Duodenal mucosa (tissue), 2 donors: ENCODE results near the gene TTC28.

Source experiments
- H3K27ac ChIP-seq: one replicate; pipeline ENCODE4 v1.7.0; 2013; ENCODE audit warnings: low read depth, low read length
- H3K27me3 ChIP-seq, 2 donors: one replicate each; pipeline ENCODE4 v1.7.0; 2013; ENCODE audit warnings: low read length in 2 of 2, control low read depth in 1 of 2; ENCODE audit not compliant: insufficient read depth in 2 of 2, control insufficient read depth in 1 of 2
- H3K36me3 ChIP-seq, 2 donors: one replicate each; pipeline ENCODE4 v1.7.0; 2013; ENCODE audit warnings: low read length in 2 of 2, control low read depth in 1 of 2; ENCODE audit not compliant: insufficient read depth in 2 of 2, control insufficient read depth in 1 of 2
- H3K4me1 ChIP-seq, 2 donors: one replicate each; pipeline ENCODE4 v1.7.0; 2013; ENCODE audit warnings: low read length in 2 of 2, control low read depth in 1 of 2; ENCODE audit not compliant: insufficient read depth in 2 of 2, control insufficient read depth in 1 of 2
- H3K4me3 ChIP-seq, 2 donors: one replicate each; pipeline ENCODE4 v1.7.0; 2013; ENCODE audit warnings: low read length in 2 of 2, low read depth in 1 of 2
- H3K9ac ChIP-seq, 2 donors: one replicate each; pipeline ENCODE4 v1.7.0; 2013; ENCODE audit warnings: low read length in 2 of 2, low read depth in 1 of 2
- H3K9me3 ChIP-seq, 2 donors: one replicate each; pipeline ENCODE4 v1.7.0; 2013; ENCODE audit warnings: low read length in 2 of 2, control low read depth in 1 of 2; ENCODE audit not compliant: control insufficient read depth in 1 of 2

Gene TTC28

GRCh38 chr22:27993774-27994350 lies 685.8 kb downstream of the TTC28 start:
- H3K27ac ChIP-seq, result no peak overlapping the region
- no peak overlapping the region for H3K9ac ChIP-seq
- H3K36me3 ChIP-seq, result peaks cover 3 to 25% of the 10 kb centered on the region in 2 donors
- H3K9me3 ChIP-seq, result no peaks in the 10 kb centered on the region
- no peaks in the 10 kb centered on the region for H3K27me3 ChIP-seq
- H3K4me1 ChIP-seq, result no peaks in the 10 kb centered on the region
- H3K4me3 ChIP-seq, result no peak overlapping the region

- Histone ChIP-seq H3K4me3 (no peak overlapping the region), H3K27me3 (no peaks in the 10 kb centered on the region), H3K4me1 (no peaks in the 10 kb centered on the region), H3K36me3 (peaks cover 3 to 19% of the 10 kb centered on the region in 2 donors), H3K9ac (no peak overlapping the region), H3K27ac (no peak overlapping the region), H3K9me3 (no peaks in the 10 kb centered on the region)
These were observed 686.4 kb downstream of the TTC28 start for GRCh38 chr22:27993201-27993635.

GRCh38 chr22:27992294-27993165 lies 687.1 kb downstream of the TTC28 start:
- Histone ChIP-seq H3K4me1 (no peaks in the 10 kb centered on the region), H3K27me3 (no peaks in the 10 kb centered on the region), H3K4me3 (no peak overlapping the region), H3K27ac (no peak overlapping the region), H3K9ac (no peak overlapping the region), H3K9me3 (no peaks in the 10 kb centered on the region), H3K36me3 (peaks cover 0 to 19% of the 10 kb centered on the region in 2 donors)

GRCh38 chr22:27991586-27992293 lies 687.9 kb downstream of the TTC28 start:
- H3K27me3 ChIP-seq, result no peaks in the 10 kb centered on the region
- no peak overlapping the region for H3K4me3 ChIP-seq
- H3K36me3 ChIP-seq, result peaks cover 0 to 19% of the 10 kb centered on the region in 2 donors
- no peak overlapping the region for H3K9ac ChIP-seq
- no peaks in the 10 kb centered on the region for H3K4me1 ChIP-seq
- no peak overlapping the region for H3K27ac ChIP-seq
- H3K9me3 ChIP-seq, result no peaks in the 10 kb centered on the region

GRCh38 chr22:27990879-27991278 lies 688.8 kb downstream of the TTC28 start:
- no peaks in the 10 kb centered on the region for H3K4me1 ChIP-seq
- H3K9ac ChIP-seq, result no peak overlapping the region
- H3K4me3 ChIP-seq, result no peak overlapping the region
- no peaks in the 10 kb centered on the region for H3K27me3 ChIP-seq
- no peak overlapping the region for H3K27ac ChIP-seq
- peaks cover under 1 to 19% of the 10 kb centered on the region in 2 donors for H3K36me3 ChIP-seq
- H3K9me3 ChIP-seq, result no peaks in the 10 kb centered on the region

GRCh38 chr22:27990451-27990840 lies 689.2 kb downstream of the TTC28 start:
- no peak overlapping the region for H3K27ac ChIP-seq
- H3K4me3 ChIP-seq, result no peak overlapping the region

GRCh38 chr22:27989758-27990450 lies 689.7 kb downstream of the TTC28 start:
- Histone ChIP-seq H3K4me1 (no peaks in the 10 kb centered on the region), H3K27me3 (no peaks in the 10 kb centered on the region), H3K9me3 (no peaks in the 10 kb centered on the region), H3K9ac (no peak overlapping the region), H3K27ac (no peak overlapping the region), H3K4me3 (no peak overlapping the region), H3K36me3 (peaks cover 4 to 27% of the 10 kb centered on the region in 2 donors)

More at GRCh38 chr22:27990451-27990840, 689.2 kb downstream of the TTC28 start:
- Histone ChIP-seq H3K36me3 (peaks cover 4 to 22% of the 10 kb centered on the region in 2 donors), H3K4me1 (no peaks in the 10 kb centered on the region), H3K27me3 (no peaks in the 10 kb centered on the region), H3K9ac (no peak overlapping the region), H3K9me3 (no peaks in the 10 kb centered on the region)

GRCh38 chr22:27988704-27989103 lies 690.9 kb downstream of the TTC28 start:
- Histone ChIP-seq H3K27ac (no peak overlapping the region), H3K9ac (no peak overlapping the region), H3K4me3 (no peak overlapping the region), H3K9me3 (no peaks in the 10 kb centered on the region), H3K27me3 (no peaks in the 10 kb centered on the region), H3K4me1 (no peaks in the 10 kb centered on the region), H3K36me3 (peaks cover 4 to 34% of the 10 kb centered on the region in 2 donors)

GRCh38 chr22:27987557-27987956 lies 692.1 kb downstream of the TTC28 start:
- Histone ChIP-seq H3K4me1 (no peaks in the 10 kb centered on the region), H3K4me3 (no peak overlapping the region), H3K27me3 (no peaks in the 10 kb centered on the region), H3K36me3 (peaks cover 4 to 39% of the 10 kb centered on the region in 2 donors), H3K9me3 (no peaks in the 10 kb centered on the region), H3K27ac (no peak overlapping the region), H3K9ac (no peak overlapping the region)
